GM18511 (cell line): ENCODE measurements around the gene NKX2-8.
A peak's percentile ranks its signal among the peaks of the same experiment; 100 is the strongest.
"Not testable (repeated sequence)": the region's sequence is repeated elsewhere in the genome, so short reads cannot be mapped to it uniquely, and the experiment has no call there.

ENCODE experiments used
- ATAC-seq: cut with Tn5 transposase; IDR thresholded peaks from one replicate; pipeline ENCODE4 v1.9.1; 2021; ENCODE audit warnings: mild to moderate bottlenecking, moderate library complexity; ENCODE audit not compliant: unreplicated experiment

Gene NKX2-8

GRCh38 chr14:36580856-36581831 lies 1.3 kb downstream of the NKX2-8 start:
- peak; percentile 59 for ATAC-seq

GRCh38 chr14:36580141-36580855 lies 2.1 kb downstream of the NKX2-8 start:
- no peak for ATAC-seq

- ATAC-seq, result no peak
Measured at GRCh38 chr14:36579573-36580140, 2.8 kb downstream of the NKX2-8 start.

DNA sequence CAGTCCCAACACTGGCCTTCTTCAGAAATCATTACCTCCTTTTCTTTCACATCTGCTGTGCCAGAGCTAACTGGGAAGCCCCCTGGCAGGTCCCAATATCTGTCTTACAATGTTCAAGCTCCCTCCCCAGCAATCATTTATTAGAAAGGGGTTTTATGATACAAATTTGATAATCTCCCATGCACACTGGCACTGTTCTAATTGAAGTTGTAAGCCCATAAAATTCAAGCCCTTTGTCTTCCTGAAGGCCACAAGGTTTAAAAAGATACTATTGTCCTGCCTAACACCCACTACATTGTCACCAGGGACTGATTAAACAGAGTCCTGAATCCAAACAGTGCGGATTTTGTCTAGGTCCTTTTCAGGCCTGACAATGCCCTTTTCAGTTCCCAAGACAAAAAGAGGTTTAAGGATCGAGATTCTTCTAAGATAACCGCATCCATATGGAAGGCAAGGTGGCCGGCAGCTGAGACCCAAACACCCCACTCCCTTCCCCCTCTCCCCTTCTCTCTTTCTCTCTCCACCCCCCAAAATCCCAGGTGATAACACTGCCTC lies 3.3 kb downstream of the NKX2-8 start:
- no peak for ATAC-seq

- ATAC-seq, result no peak
Measured at GRCh38 chr14:36570065-36570464, 12.3 kb downstream of the NKX2-8 start.

DNA sequence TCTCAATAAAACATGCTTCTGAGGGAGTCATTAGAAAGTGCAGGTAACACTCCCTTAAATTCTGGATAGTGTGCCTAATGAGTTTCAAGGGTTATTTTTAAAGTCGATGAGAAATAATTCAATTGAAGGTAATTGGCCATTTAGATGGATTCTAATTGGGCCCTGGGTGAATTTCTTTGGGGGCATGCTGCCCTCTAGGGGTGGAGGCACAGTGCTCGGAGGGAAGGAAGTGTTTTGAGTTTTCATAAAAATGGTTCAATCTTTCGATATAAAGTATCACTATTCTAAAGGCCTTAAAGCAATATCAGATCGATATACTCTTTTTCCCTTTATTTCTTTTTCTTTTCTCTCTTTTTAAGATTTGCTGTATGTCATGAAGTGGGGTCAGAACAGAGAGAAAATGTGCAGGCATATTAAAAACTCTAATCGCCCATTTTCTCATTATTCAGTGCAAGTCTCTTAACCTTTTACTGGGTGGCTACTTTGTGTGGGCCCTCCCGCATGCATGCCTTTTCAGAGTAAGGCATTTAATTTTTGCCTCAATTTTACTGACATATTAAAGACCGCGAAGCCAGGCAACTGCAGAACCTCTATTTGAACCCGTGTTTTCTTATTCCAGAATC lies 25.5 kb downstream of the NKX2-8 start:
- no peak for ATAC-seq

DNA sequence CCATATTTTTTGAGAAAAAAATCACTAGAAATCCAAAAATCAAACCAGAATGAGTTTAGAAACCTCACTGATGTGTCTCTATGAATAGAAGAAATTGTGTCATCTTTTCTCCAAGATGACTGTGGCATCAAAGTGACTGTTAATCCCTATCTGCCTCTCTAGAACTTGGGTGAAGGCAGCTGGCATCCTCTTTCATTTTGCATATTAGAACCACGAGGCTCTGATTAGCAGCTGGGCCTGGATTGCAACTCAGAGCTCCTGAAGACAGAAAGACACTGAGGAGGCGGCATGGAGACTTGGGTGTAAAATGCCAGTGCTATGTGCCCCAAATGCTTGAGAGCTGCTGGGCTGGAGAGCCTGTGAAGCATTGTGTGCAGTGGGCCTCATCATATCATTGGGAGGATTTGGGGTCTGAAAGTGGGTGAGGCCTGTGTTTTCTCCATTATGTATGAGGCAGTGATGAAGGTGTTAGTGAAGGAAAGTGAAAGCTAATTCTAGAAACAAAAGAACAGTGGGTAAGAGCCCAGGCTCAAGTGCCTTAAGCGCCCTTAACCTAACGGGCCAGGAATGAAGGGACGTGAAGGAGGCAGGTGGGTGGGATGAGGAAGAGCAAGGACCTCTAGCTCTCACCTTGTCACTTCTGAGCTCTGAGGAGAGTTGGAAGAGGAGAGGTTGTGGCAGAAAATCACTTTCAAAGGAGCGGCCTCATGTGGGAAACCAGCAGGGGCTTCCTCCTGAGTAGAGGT lies 26.2 kb downstream of the NKX2-8 start:
- ATAC-seq, result no peak

- peak; percentile 72 for ATAC-seq
Measured at GRCh38 chr14:36553656-36554260, 28.7 kb downstream of the NKX2-8 start.

GRCh38 chr14:36550899-36551298 lies 31.5 kb downstream of the NKX2-8 start:
- no peak for ATAC-seq

DNA sequence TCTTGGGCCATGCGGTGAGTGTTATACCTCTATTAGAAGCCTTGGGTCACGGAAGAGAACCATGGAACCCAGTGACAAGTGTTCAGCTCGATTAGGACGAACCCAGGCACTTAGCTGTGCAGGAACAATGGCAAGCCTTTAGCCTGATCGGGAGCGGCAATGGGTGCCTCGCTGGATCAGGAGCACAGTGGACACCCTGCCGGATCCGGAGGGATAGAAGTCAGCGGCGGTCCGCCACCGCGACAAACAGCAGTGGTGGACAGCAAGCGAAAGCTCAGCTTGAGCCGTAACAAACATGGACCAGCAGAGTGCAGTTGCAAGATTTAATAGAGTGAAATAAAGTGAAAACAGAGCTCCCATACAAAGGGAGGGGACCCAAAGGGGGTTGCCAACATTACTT lies 38.1 kb downstream of the NKX2-8 start:
- ATAC-seq, result not testable (repeated sequence)

DNA sequence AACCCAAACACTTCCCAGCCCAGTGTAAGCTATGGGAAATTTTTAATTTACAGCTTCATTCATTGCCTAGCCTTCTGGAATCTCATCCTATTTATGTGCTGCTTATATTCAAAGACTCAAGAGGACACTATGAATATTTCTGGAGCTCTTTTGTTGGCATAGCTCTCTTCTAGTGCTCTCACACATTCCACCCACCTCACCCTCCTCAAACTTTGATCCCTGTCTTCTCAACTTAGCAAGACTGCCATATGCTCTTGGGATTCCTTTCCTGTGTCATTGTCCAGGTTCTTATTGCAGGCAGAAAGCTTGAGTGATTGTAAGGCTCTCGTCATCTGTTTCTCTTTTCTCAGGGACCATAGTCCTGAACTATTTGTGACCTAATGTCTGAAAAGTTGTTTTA lies 44.4 kb downstream of the NKX2-8 start:
- no peak for ATAC-seq
